HepG2 (cell line): ENCODE data around the gene PTPRU. TPM values are rescaled to one million over a fixed set of nuclear protein-coding genes. Genes with fewer than 3 reads are reported as not detected.
A peak's percentile ranks its signal among the peaks of the same experiment; 100 is the strongest.

Experiments used
- CBX2 ChIP-seq, 2 experiments: fragments of 200-600 bp in 1 of 2; sonication (generic); formaldehyde crosslinking in 1 of 2; IDR thresholded peaks; 2 replicates each; pipeline versions ENCODE4 v1.7.0 to v1.8.1; 2018 to 2022; ENCODE audit warnings: low read depth in 2 of 2, low read length in 1 of 2, mild to moderate bottlenecking in 1 of 2, missing genetic modification reagents in 1 of 2
- CTCF ChIP-seq: sonication (generic); formaldehyde crosslinking; IDR thresholded peaks from 2 replicates; pipeline ENCODE4 v1.5.0; 2020; ENCODE audit warnings: mild to moderate bottlenecking, missing genetic modification reagents, moderate library complexity
- HIVEP1 ChIP-seq: sonication (generic); formaldehyde crosslinking; IDR thresholded peaks from 2 replicates; pipeline ENCODE4 v1.4.0; 2020; ENCODE audit warnings: mild to moderate bottlenecking, missing genetic modification reagents
- MAFG ChIP-seq: sonication (generic); formaldehyde crosslinking; IDR thresholded peaks from 2 replicates; pipeline ENCODE4 v1.5.1; 2020; ENCODE audit warnings: mild to moderate bottlenecking, missing genetic modification reagents
- MZF1 ChIP-seq: sonication (generic); formaldehyde crosslinking; IDR thresholded peaks from 2 replicates; pipeline ENCODE4 v1.8.1; 2023; ENCODE audit warnings: mild to moderate bottlenecking, missing genetic modification reagents, borderline replicate concordance
- NFYC ChIP-seq: IDR thresholded peaks from 2 replicates; pipeline ENCODE4 v1.6.1; 2016; ENCODE audit warnings: missing genetic modification reagents, missing compliant biosample characterization
- PAXIP1 ChIP-seq: sonication (generic); formaldehyde crosslinking; conservative IDR thresholded peaks from 2 replicates; pipeline ENCODE4 v1.4.0; 2020; ENCODE audit warnings: mild to moderate bottlenecking, missing genetic modification reagents, moderate library complexity
- POLR2AphosphoS2 ChIP-seq: IDR thresholded peaks from 2 replicates; pipeline ENCODE4 v1.6.1; 2011; ENCODE audit warnings: low read depth, low read length, improper control_type of control experiment
- REPIN1 ChIP-seq: sonication (generic); formaldehyde crosslinking; IDR thresholded peaks from 2 replicates; pipeline ENCODE4 v1.8.0; 2022; ENCODE audit warnings: missing genetic modification reagents, low read depth, mild to moderate bottlenecking, borderline replicate concordance
- SETDB1 ChIP-seq: sonication (generic); formaldehyde crosslinking; IDR thresholded peaks from 2 replicates; pipeline ENCODE4 v1.5.1; 2020; ENCODE audit warnings: missing genetic modification reagents, mild to moderate bottlenecking, borderline replicate concordance
- SOX13 ChIP-seq, 3 experiments: fragments of 450-650 bp in 1 of 3; sonication (generic) in 1 of 3; formaldehyde crosslinking in 1 of 3; IDR thresholded peaks in 2 of 3; conservative IDR thresholded peaks in 1 of 3; 2 replicates each; pipeline versions ENCODE4 v1.5.0 to v1.6.1; 2016 to 2020; ENCODE audit warnings: antibody characterized with exemption in 1 of 3, mild to moderate bottlenecking in 1 of 3, missing compliant biosample characterization in 1 of 3, missing genetic modification reagents in 1 of 3, moderate library complexity in 1 of 3
- ZKSCAN8 ChIP-seq: IDR thresholded peaks from 2 replicates; pipeline ENCODE4 v1.6.1; 2016; ENCODE audit warnings: borderline replicate concordance, missing genetic modification reagents, missing compliant biosample characterization
- ZNF570 ChIP-seq: sonication (generic); formaldehyde crosslinking; IDR thresholded peaks from 2 replicates; pipeline ENCODE4 v1.4.0; 2020; ENCODE audit warnings: mild to moderate bottlenecking, missing genetic modification reagents, borderline replicate concordance
- ZNF724P ChIP-seq: sonication (generic); formaldehyde crosslinking; IDR thresholded peaks from 2 replicates; pipeline ENCODE4 v1.8.0; 2022; ENCODE audit warnings: missing genetic modification reagents, borderline replicate concordance
- ZNF784 ChIP-seq: sonication (generic); formaldehyde crosslinking; IDR thresholded peaks from 2 replicates; pipeline ENCODE4 v1.5.1; 2020; ENCODE audit warnings: missing genetic modification reagents, mild to moderate bottlenecking, borderline replicate concordance
- ZNF792 ChIP-seq: IDR thresholded peaks from 2 replicates; pipeline ENCODE4 v1.6.1; 2016
- ZNF841 ChIP-seq: sonication (generic); formaldehyde crosslinking; IDR thresholded peaks from 2 replicates; pipeline ENCODE4 v1.8.1; 2023; ENCODE audit warnings: missing genetic modification reagents, borderline replicate concordance
- polyA plus RNA-seq, 8 experiments: library from polyadenylated mRNA; depleted of rRNA in 3 of 8; stranded (reverse) in 7 of 8; unstranded in 1 of 8; fragments of >200 nt; fragmentation: Illumina TruSeq in 4 of 8; extraction: Trizol in 4 of 8; gene quantifications; 2 replicates each; pipeline versions ENCODE4 v1.2.1 to v1.2.3, GENCODE V29; 2011 to 2016; ENCODE audit warnings: low read depth in 4 of 8, missing spikeins in 1 of 8, mixed read lengths in 1 of 8; ENCODE audit not compliant: insufficient read depth in 1 of 8
- total RNA-seq, 5 experiments: library from RNA; depleted of rRNA; stranded (reverse); fragments of >200 nt; fragmentation: Illumina TruSeq; extraction: Trizol; gene quantifications; 2 replicates each; pipeline ENCODE4 v1.2.3, GENCODE V29; 2016; ENCODE audit warnings: low read depth in 1 of 5

PTPRU gene
- total and polyA plus RNA-seq, 2 of the 13 experiments (the other 11 are each of a cell fraction or from before 2014, with no cell fraction given), result 21.6 to 22.3 TPM

- TF ChIP-seq CTCF (peak; percentile 75), HIVEP1 (CRISPR knock-in tag) (0 out of 2 replicates have a peak, but pooled peaks have one; percentile 32), ZNF841 (CRISPR knock-in tag) (no peak), ZKSCAN8 (no peak), NFYC (CRISPR knock-in tag) (peak; percentile 51), PAXIP1 (no peak), SETDB1 (CRISPR knock-in tag) (no peak), ZNF792 (CRISPR knock-in tag) (no peak), ZNF724P (peak; percentile 87), MZF1 (CRISPR knock-in tag) (no peak), REPIN1 (CRISPR knock-in tag) (peak; percentile 53; the same call in 1 of the 2 replicates), MAFG (CRISPR knock-in tag) (no peak), CBX2 (IDR thresholded peaks at IDR 0.05; ENCODE audit: low read depth, low read length) (no peak), CBX2 (CRISPR knock-in tag; IDR thresholded peaks at IDR 0.05; ENCODE audit: low read depth) (no peak), ZNF570 (CRISPR knock-in tag) (no peak), POLR2AphosphoS2 (no peak), ZNF784 (CRISPR knock-in tag) (no peak), SOX13 (IDR thresholded peaks at IDR 0.05) (no peak), SOX13 (CRISPR knock-in tag; conservative IDR thresholded peaks at IDR 0.05 in 1 of 2, IDR thresholded peaks at IDR 0.05 in 1 of 2) (peak in 1 of 2 experiments; percentile 46; a peak in 1 of 4 replicates)
These were observed 5.6 kb upstream of the PTPRU start, which contains the start of gene MECR (continued) for GRCh38 chr1:29230553-29231378.
